GM21576 (cell line): ENCODE data around the gene CCDC136.

Experiments
- ATAC-seq: cut with Tn5 transposase; IDR thresholded peaks from one replicate; pipeline ENCODE4 v1.9.1; 2021; ENCODE audit warnings: mild to moderate bottlenecking, moderate library complexity; ENCODE audit not compliant: unreplicated experiment

Gene CCDC136

DNA sequence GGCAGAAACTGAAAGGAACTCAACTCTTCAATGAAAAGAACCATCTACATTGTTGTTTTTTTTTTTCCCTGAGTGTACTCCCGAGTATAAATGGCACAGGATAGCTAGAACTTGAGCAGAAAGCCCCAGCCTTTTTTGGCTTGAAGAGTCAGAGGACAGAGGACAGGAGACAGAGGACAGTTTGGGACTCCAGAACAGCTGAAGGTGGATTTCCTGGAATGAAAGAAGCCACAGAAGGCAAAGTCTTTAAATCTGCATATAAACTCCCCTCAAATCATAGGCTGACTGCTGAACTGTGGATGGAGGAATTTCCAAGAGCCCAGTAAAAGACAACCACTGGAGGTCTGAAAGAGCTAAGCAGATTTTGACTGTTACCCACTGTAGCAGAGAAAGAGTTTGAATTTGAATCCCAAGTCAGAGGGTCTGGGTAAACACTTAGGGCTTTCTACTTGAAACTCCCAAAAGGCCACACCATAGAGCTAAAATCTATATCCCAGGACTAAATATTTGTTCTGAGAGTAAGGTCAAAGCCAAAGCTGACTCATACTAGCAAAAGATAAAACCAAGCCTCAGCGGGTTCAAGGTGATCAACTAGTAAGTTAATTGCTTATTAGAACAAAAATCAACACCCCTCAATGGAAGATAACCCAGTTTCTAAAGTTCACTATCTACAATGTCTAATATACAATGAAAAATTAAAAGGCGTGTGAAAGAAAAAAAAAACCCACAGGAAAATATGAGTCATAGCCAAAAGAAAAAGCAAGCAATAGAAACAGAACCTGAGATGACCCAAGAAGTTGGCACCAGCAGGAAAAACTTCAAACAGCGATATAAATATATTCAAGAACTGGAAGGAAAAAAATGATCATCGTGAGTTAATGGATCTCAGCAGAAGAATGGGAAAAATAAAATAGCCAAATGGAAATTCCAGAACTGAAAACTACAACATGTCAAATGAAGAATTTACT lies 14.3 kb upstream of the CCDC136 start:
- no peak for ATAC-seq

DNA sequence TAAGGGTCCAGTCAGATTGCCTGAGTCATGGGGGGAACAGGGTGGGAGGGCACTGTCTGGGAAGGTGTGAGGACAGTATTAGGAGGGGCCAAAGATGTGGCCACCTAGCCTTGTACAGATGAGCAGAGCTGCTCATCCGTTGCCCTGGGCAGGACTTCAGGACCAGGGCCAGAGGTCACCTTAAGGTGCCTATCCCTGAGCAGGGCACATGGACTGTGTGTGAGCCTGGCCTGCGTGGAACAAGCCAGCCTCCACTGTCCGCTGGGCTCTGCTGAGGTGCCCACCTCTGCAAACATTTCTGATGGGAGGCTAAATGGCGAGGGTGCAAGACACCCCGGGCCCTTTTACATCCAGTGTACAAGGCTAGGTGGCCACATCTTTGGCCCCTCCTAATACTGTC lies 12.8 kb upstream of the CCDC136 start:
- no peak for ATAC-seq

DNA sequence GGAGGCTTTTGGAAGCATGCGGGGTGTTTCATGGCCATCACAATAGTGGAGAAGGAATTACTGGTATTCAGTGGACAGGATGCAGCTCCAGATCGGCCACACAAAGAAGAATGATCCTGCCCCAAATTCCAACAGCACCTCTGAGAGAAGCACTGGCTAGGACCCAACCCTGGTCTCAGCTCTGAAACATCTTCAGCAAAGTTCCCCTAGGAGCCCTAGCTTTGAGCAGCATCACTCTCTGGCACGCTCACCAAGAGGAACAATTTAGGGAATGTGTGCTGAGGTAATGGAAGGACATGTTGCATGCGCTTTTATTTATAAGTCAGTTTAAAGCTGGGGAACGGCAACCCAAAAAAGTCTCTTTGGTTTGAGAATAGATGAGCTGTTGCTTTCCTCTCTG lies 10.6 kb upstream of the CCDC136 start:
- no peak for ATAC-seq

DNA sequence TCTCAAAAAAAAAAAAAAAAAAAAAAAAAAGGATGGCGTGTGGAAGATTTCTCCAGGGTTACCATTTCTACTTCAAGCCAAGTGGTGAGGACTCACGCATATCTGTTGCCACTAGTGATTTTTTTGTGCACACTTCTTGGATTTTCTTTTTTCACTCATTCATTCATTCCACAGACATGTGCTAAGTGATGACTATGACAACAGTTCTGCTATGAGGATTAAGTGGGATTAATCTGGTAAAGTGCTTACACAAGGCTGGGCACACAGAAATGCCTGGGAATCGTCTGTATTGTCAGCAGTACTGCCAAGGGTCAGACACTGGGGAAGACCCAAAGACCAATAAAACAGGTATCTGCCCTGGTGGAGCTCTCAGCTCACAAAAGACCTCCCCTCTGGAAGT lies 9.9 kb upstream of the CCDC136 start:
- no peak for ATAC-seq

DNA sequence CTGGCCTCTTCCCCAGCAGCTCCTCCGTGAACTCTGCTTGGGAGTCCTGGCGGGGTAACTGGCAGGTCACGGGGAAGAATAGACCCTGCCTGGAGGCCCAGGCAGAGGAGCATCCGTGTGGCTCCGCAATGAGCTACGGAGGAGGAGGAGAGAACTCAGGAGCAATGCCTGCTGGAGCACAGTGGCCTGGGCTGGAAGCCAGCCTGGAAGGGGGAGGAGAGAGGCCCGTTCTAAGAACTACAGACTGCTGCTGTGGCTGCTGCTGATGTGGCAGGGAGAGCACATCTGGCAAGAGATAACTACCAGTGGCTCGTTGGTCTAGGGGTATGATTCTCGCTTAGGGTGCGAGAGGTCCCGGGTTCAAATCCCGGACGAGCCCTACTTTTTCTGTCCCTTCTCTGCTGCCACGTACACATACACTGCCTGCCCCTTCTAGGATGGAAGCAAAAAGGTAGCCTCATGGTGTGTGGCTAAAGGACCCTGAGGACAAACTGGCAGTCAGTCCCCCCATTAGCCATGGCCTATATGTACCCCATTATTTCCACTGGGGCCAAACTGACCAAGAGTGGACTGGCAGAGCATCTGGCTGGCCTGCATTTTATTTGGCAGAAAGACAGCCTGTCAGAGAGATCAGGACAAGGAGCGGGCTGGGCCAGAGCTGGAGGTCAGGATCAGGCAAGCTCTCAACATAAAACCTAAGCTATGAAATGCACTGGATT lies 8.5 kb upstream of the CCDC136 start:
- ATAC-seq = no peak

DNA sequence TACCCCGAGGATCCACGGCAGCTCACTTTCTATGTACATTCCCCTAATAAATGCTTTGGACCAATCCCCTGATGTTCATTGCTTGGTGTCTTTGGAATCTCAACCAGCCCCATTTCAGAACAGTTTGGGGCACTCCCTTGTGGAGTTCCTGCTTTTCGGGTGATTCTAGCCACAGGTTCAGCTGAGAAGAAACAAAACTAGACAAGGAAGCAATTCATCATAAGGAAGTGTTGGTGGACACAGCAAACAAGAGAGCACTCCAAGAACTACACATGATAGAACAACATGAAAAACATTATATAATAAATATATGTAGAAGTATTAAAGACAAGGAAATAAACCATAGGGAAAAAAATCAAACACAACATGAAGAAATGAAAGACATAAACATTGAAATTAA lies 6.0 kb upstream of the CCDC136 start:
- no peak for ATAC-seq

DNA sequence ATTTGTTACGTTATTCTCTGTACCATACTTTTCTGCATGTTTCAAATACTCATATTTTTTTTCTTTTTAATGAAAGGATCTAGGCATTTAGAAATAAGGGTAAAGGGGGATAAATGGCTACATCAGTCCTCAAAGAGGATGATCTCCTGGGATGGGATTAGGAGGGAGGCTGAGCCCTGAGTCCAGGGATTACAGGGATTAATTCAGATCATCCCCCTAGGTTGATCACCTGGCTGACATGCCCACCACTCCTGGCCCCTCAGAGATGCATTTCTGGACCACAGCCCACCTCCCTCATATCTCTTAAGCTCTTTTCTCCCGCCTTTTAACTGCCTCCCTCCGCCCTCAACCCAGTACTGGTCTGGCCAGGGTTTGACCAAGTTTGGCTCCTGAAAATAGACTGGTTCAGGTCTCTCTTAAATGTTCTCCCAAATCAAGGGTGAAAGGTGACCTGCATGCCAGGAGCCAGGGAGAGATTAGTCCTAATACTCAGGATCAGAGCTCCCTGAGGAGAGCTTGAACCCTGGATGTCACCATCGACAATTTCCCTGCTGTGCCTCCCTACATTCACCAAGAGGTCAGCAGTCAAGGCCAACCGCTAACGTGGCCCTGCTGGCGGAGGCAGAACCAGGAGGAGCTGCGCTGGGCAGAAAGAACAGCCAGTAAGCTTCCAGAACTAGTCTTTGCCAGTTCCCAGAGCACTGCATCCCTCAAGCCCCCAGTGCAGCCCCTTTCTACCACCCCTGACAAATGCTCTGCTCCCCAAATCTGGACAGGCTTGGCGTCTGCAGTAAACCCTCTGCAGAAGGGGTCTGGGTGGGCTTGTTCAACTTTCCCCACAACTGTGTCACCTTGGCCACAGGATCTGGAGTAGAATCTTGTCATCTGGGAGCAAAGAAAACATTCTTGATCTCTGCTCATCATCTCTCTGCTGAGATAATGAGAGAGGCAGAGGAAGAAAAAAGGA lies 3.0 kb upstream of the CCDC136 start:
- ATAC-seq = no peak

DNA sequence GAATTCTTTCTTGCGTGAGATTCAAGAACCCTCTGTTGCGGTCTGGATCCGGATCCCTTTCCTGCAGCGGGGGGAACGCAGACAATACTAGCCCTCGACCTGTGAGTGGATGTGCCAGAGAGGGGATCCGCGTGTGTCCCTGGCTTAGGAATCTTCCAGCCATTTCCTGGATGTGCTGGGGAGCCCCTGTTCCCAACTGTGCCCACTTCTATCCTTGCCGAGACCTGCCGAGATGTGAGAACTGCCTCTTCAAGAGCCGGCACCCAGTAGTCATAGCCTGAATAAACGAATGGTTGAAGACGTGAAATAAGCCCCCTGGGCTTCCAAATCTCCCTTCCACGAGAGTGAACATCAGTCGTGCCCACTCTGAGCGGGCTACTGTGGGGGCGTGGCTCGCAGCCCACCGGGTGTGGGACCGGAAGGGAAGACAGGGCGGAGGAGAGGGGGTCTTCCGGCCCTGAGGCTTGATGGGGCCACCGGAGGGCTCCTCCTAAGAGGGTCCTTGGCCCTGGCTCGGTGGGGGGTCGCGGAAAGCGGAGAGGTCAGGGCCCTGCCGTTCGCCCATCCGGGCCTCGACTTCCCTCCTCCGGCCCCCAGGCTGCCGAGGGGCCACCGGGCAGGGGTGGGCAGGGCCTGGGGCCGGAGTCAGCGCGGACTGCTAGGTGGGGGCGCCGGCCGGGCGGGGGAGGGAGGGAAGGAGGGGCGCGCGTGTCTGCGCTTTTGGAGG lies 1.3 kb upstream of the CCDC136 start:
- ATAC-seq = no peak

DNA sequence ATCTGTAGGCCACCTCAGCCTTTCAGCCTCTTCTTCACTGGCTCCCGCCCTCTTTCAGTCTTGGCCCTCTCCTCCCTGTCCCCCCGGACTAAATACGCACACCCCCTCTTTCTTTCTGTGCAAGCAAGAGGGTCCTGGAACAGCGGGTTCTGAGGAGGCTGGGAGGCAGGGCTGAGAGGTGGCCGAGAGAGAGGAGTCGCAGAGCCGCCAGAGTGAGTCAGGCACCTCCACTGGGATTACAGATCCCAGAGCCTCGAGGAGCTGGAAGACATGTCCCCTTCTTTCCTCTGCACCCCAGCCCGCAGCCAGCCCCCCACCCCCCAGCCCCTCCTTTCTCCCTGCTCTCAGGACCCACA lies 182 bp downstream of the CCDC136 start:
- ATAC-seq = no peak

DNA sequence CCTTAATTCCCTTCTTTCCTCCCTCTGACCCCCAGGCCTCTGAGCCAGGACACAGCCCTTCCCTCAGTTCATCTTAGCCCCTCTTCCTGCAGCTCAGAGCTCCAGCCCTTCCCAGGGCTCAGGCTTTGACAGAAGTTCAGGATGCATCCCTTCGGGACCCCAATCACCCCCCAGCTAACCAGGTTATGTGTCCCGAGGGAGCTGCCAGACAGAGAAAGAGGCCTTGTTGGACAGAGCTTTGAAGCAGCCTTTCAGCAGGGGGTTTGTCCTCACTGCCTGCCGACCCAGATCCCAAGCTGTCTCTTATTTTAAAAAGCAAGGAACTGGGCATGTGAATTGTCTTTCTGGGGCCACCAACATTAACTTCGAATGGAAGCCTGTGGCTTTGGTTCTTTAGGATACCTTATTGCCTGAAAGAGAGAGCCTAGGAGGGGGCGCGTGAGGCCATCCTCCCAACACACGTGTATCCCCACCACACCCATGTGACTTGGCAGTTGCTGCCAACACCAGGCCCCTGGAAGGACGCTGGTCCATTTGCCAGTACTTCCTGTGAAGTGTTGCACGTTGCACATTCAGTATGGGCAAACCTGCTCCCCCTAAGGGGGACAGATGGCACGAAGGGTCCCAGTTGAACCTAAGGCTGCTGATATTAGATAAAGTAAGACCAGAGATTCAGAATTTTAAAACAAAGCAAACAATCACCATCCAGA lies 858 bp downstream of the CCDC136 start:
- ATAC-seq = no peak

DNA sequence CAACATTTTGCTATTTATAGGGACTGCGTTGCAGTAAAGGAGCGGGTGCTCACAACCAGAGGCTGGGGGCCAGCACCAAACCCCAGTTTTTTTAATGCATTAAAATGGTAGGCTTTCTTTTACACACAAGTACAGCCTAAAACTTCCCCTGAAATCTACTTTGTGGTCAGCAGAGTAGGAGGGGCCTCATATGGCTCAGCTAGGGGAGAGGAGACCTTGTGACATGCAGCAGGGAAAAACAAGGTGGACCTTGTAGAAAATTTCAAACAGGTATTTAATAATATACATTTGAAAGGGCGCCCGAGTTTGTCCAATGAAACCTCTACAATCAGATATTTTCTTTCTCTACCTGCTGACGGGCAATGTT lies 1.4 kb downstream of the CCDC136 start:
- ATAC-seq = no peak

DNA sequence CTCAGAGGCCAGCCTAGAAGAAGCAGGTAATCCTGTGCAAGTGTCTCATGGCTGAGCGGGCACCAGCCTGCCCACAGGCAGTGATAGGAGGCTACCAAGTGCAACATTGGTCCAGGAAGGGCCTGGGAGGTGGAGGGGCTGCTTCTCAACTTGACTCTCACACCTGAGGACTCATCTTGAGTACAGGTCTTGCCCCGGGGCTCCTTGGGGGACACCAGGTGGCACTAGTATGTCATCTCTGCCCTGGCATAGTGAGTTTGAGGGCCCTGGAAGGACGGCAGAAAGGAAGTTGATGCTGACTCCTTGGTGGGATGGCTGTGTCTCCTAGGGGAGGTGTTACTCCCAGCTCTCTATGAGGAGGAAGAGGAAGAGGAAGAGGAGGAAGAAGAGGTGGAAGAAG lies 2.3 kb downstream of the CCDC136 start:
- ATAC-seq = no peak

DNA sequence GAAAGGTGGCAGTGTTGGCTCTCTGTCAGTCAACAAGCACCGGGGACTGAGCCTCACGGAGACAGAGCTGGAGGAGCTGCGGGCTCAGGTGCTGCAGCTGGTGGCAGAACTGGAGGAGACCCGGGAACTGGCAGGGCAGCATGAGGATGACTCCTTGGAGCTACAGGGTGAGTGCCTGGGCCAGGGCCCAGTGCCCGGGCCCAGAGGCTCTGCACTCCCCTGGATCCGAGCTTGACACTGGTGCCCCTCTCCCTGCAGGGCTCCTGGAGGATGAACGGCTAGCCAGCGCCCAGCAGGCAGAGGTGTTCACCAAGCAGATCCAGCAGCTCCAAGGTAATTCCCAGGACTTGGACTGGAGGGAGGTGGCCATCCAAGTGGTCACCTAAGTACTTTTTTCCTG lies 2.7 kb downstream of the CCDC136 start:
- ATAC-seq = no peak

DNA sequence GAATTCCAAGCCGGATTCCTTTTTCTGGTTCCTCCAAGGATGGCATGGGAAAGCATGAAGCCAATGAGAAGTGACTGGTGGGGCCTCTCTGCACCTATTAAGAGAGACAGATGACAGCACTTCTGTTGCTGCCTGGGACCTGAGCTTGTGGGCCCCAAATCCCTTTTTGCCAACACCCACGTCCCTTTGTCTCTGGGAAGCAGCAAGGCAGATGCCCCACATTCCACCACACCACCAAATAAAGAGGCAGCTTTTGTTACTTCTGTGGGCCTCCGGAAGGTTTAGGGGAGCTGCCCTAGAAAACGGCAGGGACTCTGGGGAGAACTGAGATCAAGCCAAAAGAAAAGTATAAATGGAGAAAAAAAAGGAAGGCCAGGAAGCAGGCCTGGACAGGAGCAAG lies 3.4 kb downstream of the CCDC136 start:
- no peak for ATAC-seq

DNA sequence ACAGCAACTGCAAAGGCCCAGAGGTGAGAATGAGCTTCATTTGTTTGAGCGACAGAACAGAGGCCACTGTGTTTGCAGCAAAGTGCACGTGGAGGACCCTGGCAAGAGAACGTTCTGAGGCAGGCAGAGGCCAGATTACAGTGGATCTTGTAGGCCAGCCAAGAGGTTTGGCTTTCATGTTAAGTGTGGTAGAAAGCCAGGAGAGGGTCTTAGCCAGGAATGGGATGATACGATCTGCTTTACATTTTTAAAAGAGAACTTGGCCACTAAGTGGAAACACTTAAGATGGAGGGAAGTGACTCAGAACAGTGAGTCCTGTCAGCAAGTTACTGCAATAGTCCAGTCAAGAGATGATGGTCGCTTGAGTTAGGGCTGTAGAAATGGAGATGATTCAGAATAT lies 4.6 kb downstream of the CCDC136 start:
- ATAC-seq = no peak

DNA sequence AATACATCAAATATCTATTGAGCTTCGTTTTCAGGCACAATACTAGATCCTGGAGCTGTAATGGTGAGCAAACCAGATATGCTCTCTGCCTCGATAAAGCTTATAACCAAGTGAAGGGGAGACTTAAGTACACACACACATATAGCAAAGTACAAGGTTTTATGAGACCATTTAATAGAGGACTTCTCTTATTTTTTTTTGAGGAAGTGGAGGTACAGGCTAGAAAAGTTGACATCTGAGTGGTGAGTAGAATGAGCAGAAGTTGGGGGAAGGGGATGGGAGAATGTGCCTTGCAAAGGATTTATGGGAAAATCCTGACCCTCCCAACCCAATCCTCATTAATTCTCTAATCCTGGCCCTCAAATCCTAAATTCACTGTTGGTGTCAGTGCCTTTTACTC lies 7.7 kb downstream of the CCDC136 start:
- no peak for ATAC-seq

DNA sequence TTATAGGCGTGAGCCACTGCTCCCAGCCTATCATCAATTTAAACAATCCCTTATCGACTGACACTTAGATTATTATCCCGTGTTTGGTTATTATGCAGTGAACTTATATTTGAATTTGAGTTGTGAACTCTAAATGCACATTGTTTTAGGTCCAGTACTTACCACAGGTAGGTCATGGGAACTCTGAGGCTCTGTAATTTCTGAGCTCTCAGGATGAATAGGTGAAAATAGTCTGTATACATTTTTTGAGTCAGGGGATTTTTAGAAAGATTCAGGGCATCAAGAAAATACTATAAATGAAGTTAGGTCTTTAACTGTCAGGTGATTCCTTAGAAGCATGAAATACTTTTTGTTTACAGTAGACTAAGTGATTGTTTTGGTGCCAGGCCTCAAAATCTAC lies 8.8 kb downstream of the CCDC136 start:
- no peak for ATAC-seq

DNA sequence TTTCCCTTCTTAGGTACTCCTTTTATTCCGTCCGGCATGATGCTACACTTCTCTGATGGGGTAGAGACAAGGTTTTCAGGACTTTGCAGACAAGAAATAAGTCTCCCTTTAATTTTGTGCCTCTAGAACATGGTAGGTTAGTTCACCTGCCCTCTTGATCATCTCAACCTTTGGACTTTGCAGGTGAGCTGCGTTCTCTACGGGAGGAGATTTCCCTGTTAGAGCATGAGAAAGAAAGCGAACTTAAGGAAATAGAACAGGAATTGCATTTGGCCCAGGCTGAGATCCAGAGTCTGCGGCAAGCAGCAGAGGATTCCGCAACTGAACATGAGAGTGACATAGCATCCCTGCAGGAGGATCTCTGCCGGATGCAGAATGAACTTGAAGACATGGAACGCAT lies 9.2 kb downstream of the CCDC136 start:
- ATAC-seq = no peak

DNA sequence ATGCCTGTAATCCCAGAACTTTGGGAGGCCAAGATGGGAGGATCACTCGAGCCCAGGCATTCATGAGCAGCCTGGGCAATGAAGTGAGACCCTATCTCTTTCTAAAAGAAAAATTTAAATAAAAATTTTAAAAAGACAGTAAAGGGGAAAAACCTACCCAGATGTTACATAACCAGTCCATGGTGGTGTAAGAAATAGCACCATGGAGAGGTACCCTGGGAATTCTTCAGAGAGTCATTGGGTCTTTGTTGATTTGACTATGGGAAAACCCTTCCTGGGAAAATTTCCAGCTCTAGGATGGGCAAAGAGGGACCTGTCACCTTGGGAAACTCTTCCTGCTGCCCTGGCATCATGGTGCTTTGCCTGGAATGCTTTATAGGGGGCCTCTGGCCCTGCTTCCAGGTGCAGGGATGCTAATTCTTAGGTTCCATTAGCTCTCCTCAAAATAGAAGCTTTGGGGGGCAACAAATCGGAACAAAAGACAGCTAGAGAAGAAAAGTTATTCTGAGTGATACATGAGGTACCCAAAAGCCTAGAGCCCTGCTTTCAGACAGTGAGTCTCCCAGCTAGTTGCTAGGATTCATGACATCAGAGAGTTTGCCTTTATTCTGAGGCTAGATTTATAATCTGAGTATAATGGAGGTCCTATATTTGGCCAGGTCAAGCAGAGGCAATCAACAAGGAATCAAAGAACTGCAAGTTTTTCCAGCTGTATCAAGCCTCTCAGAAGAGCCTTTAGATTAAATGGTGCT lies 10.1 kb downstream of the CCDC136 start:
- no peak for ATAC-seq
